Measurements from ENCODE around the gene FBXO24.

Gene FBXO24

GRCh38 chr7:100584683-100585510, 1.2 kb upstream of the FBXO24 start (continued):
- TF ChIP-seq ZNF16 (tag by site-specific recombination; IDR thresholded peaks at IDR 0.05; ENCODE audit: low read depth) = no peak
- TF ChIP-seq ZNF629 (tag by site-specific recombination; IDR thresholded peaks at IDR 0.05) = peak; percentile 99
- peak; percentile 90 for TF ChIP-seq ZNF341 (tag by site-specific recombination; IDR thresholded peaks at IDR 0.05; ENCODE audit: low read depth)
- no peak for TF ChIP-seq ZBTB1 (tag by site-specific recombination; IDR thresholded peaks at IDR 0.05)
- no peak for TF ChIP-seq ZNF146 (tag by site-specific recombination; IDR thresholded peaks at IDR 0.05)
- TF ChIP-seq ZNF214 (tag by site-specific recombination; IDR thresholded peaks at IDR 0.05; ENCODE audit: borderline replicate concordance) = no peak
- no peak for TF ChIP-seq GLI2 (tag by site-specific recombination; IDR thresholded peaks at IDR 0.05; ENCODE audit: borderline replicate concordance, low read depth)
- 0 out of 2 replicates have a peak, but pooled peaks have one; percentile 5 for TF ChIP-seq ZNF292 (tag by site-specific recombination; IDR thresholded peaks at IDR 0.05; ENCODE audit: borderline replicate concordance, low read depth)
- TF ChIP-seq ZNF398 (tag by site-specific recombination; IDR thresholded peaks at IDR 0.05) = peak; percentile 65; the same call in 1 of the 2 replicates
- TF ChIP-seq ZBTB21 (tag by site-specific recombination; IDR thresholded peaks at IDR 0.05) = peak; percentile 99
- TF ChIP-seq SP2 (tag by site-specific recombination; IDR thresholded peaks at IDR 0.05) = peak; percentile 82
- no peak for TF ChIP-seq ZNF513 (tag by site-specific recombination; IDR thresholded peaks at IDR 0.05)
- TF ChIP-seq ZNF600 (tag by site-specific recombination; IDR thresholded peaks at IDR 0.05) = peak; percentile 44; the same call in 1 of the 2 replicates
- no peak for TF ChIP-seq BCL11A (tag by site-specific recombination; IDR thresholded peaks at IDR 0.05; ENCODE audit: low read depth)
- peak; percentile 73 for TF ChIP-seq ZNF366 (tag by site-specific recombination; conservative IDR thresholded peaks at IDR 0.05)

- peaks cover under 1 to 19% of the 10 kb centered on the region in 2 experiments; a peak in 2 of 3 replicates for H3K36me3 ChIP-seq (ENCODE audit: control insufficient read depth in 2 of 2, insufficient read depth in 1 of 2, low read length in 2 of 2)
- H3K4me1 ChIP-seq (ENCODE audit: control insufficient read depth, insufficient read depth, low read length) = peaks cover 12% of the 10 kb centered on the region
- TF ChIP-seq ZNF48 (tag by site-specific recombination; IDR thresholded peaks at IDR 0.05) (no peak), ZNF132 (tag by site-specific recombination; IDR thresholded peaks at IDR 0.05; ENCODE audit: borderline replicate concordance) (no peak), ZBTB10 (tag by site-specific recombination; IDR thresholded peaks at IDR 0.05) (peak; percentile 60; the same call in 1 of the 2 replicates), KLF1 (tag by site-specific recombination; IDR thresholded peaks at IDR 0.05) (peak; percentile 82), ZNF76 (tag by site-specific recombination; IDR thresholded peaks at IDR 0.05; ENCODE audit: borderline replicate concordance, low read depth) (peak; percentile 82), ZNF24 (tag by site-specific recombination; IDR thresholded peaks at IDR 0.05) (peak; percentile 78), REPIN1 (tag by site-specific recombination; IDR thresholded peaks at IDR 0.05; ENCODE audit: low read depth) (peak; percentile 90; the same call in 1 of the 2 replicates), PATZ1 (tag by site-specific recombination; IDR thresholded peaks at IDR 0.05) (peak; percentile 84; the same call in 1 of the 2 replicates), KLF10 (tag by site-specific recombination; IDR thresholded peaks at IDR 0.05) (peak; percentile 89), ZNF121 (tag by site-specific recombination; IDR thresholded peaks at IDR 0.05) (no peak), ZSCAN23 (tag by site-specific recombination; IDR thresholded peaks at IDR 0.05) (peak; percentile 80; the same call in 1 of the 2 replicates)
Observed at GRCh38 chr7:100585511-100586265, 440 bp upstream of the FBXO24 start, which contains the start of gene LRCH4. TSS of gene LRCH4 (minus strand) at chr7:100586129. CDS start at chr7:100586100, 29 bp downstream.

More at GRCh38 chr7:100585511-100586265, 440 bp upstream of the FBXO24 start, which contains the start of gene LRCH4:
- Histone ChIP-seq H3K27ac (ENCODE audit: extremely low read depth, low read depth, low read length) (peak within 1 kb of the TSS; percentile 73), H3K9me3 (ENCODE audit: control insufficient read depth, insufficient read depth, low read depth, low read length) (no peaks in the 10 kb centered on the region), H3K4me3 (ENCODE audit: low read depth, low read length) (peak within 1 kb of the TSS; percentile 90)
- ChIA-PET CTCF (interaction anchor here (0.6 to 4.2 kb wide), 15 partner anchors 9 to 267 kb away, joined by 3 to 25 read pairs (median 5); partner anchors contain the start of genes AGFG2 and SLC12A9), POLR2A (interaction anchor here (0.6 to 3.7 kb wide), 75 partner anchors 8 to 632 kb away, joined by 3 to 91 read pairs (median 5); partner anchors contain the start of genes ACTL6B, AGFG2, AP4M1 and GIGYF1)
